SU-DHL-6 (cell line): ENCODE results near the gene OSBPL9.

ENCODE experiments used
- H2AFZ ChIP-seq: fragments of 200-600 bp; sonication (generic); 2 replicates; pipeline ENCODE4 v1.6.1; 2014; ENCODE audit warnings: low read depth, mild to moderate bottlenecking, moderate library complexity, mixed read lengths, antibody characterized with exemption, low read length; ENCODE audit not compliant: severe bottlenecking
- H3F3A ChIP-seq: fragments of 200-600 bp; shearing (Covaris generic); 2 replicates; pipeline ENCODE4 v1.6.0; 2016; ENCODE audit warnings: antibody characterized with exemption, mild to moderate bottlenecking; ENCODE audit not compliant: insufficient read depth
- H3K27ac ChIP-seq: fragments of 200-600 bp; sonication (generic); 2 replicates; pipeline ENCODE4 v1.5.1; 2016; ENCODE audit warnings: low read depth, mild to moderate bottlenecking, low read length, moderate library complexity, mixed read lengths
- H3K27me3 ChIP-seq: fragments of 200-600 bp; sonication (generic), shearing (Covaris generic); 2 replicates; pipeline ENCODE4 v1.6.0; 2014; ENCODE audit warnings: mild to moderate bottlenecking, low read length
- H3K36me3 ChIP-seq: fragments of 200-600 bp; sonication (generic); 2 replicates; pipeline ENCODE4 v1.6.1; 2014; ENCODE audit warnings: mild to moderate bottlenecking, low read length, mixed read lengths
- H3K4me2 ChIP-seq: fragments of 300-600, 200-600 bp; shearing (Covaris generic), sonication (generic); 2 replicates; pipeline ENCODE4 v1.6.0; 2014; ENCODE audit warnings: low read length, low read depth, mild to moderate bottlenecking; ENCODE audit not compliant: poor library complexity, severe bottlenecking
- H3K4me3 ChIP-seq: fragments of 200-600 bp; sonication (generic); 2 replicates; pipeline ENCODE4 v1.5.1; 2014; ENCODE audit warnings: antibody characterized with exemption, low read length, mild to moderate bottlenecking, mixed read lengths; ENCODE audit not compliant: insufficient read depth, poor library complexity, severe bottlenecking
- H3K79me2 ChIP-seq: fragments of 200-600 bp; sonication (generic); 2 replicates; pipeline ENCODE4 v1.6.1; 2014; ENCODE audit warnings: mild to moderate bottlenecking, low read length, moderate library complexity; ENCODE audit not compliant: insufficient read depth
- H3K9ac ChIP-seq: fragments of 200-600 bp; sonication (generic); 2 replicates; pipeline ENCODE4 v1.7.0; 2014; ENCODE audit warnings: mild to moderate bottlenecking, low read length
- H3K9me2 ChIP-seq: fragments of 200-600 bp; sonication (generic); replicated peaks from 2 replicates; pipeline ENCODE4 v1.6.1; 2014; ENCODE audit warnings: low read length; ENCODE audit not compliant: insufficient read depth
- H3K9me3 ChIP-seq: fragments of 200-600 bp; sonication (generic); 2 replicates; pipeline ENCODE4 v1.6.1; 2014; ENCODE audit warnings: low read length, mixed read lengths; ENCODE audit not compliant: insufficient read depth
- H4K20me1 ChIP-seq: fragments of 200-600 bp; sonication (generic); 2 replicates; pipeline ENCODE4 v1.6.1; 2014; ENCODE audit warnings: low read depth, mild to moderate bottlenecking, antibody characterized with exemption, low read length, moderate library complexity, mixed read lengths
- EZH2phosphoT487 ChIP-seq: fragments of 200-600 bp; sonication (generic), shearing (Covaris generic); conservative IDR thresholded peaks from 2 replicates; pipeline ENCODE4 v1.6.1; 2018; ENCODE audit warnings: mild to moderate bottlenecking, antibody characterized with exemption, low read length, moderate library complexity, mixed read lengths
- TF ChIP-seq, protein P1 (sequence below): fragments of 200-600 bp; sonication (generic); IDR thresholded peaks from one replicate; pipeline ENCODE4 v1.5.1; 2017; ENCODE audit warnings: antibody characterized with exemption, mild to moderate bottlenecking, low read length, moderate library complexity; ENCODE audit not compliant: insufficient read depth, poor library complexity, severe bottlenecking

The OSBPL9 gene

DNA sequence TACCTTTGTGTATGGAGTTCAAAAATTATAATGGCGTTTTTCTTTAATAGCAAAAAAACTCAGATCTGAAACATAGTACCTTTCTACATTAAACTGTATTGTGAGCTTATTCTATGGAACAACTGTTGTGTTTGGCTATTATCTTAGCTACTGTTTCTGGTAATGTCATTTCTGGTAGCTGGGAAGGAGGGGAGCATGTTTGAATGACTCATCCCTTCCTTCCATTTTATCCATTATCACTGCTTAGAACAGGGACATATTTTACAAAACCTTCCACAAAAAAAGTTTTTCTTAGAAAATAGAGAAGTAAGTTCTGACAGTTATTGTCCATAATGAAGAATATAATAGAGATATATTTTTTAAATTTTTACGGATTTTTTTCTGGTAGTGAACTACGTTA lies 133.3 kb downstream of the OSBPL9 start:
- Histone ChIP-seq H2AFZ (no peak overlapping the region), H3K36me3 (peaks cover 7% of the 10 kb centered on the region; the same call in 1 of the 2 replicates), H3K4me3 (no peak overlapping the region), H4K20me1 (no peaks in the 10 kb centered on the region), H3K27me3 (no peaks in the 10 kb centered on the region), H3K9me3 (no peaks in the 10 kb centered on the region), H3K79me2 (no peaks in the 10 kb centered on the region), H3F3A (no peaks in the 10 kb centered on the region), H3K9ac (no peak overlapping the region), H3K4me2 (no peak overlapping the region), H3K27ac (no peak overlapping the region), H3K9me2 (no peaks in the 10 kb centered on the region)
- TF ChIP-seq, protein P1, sequence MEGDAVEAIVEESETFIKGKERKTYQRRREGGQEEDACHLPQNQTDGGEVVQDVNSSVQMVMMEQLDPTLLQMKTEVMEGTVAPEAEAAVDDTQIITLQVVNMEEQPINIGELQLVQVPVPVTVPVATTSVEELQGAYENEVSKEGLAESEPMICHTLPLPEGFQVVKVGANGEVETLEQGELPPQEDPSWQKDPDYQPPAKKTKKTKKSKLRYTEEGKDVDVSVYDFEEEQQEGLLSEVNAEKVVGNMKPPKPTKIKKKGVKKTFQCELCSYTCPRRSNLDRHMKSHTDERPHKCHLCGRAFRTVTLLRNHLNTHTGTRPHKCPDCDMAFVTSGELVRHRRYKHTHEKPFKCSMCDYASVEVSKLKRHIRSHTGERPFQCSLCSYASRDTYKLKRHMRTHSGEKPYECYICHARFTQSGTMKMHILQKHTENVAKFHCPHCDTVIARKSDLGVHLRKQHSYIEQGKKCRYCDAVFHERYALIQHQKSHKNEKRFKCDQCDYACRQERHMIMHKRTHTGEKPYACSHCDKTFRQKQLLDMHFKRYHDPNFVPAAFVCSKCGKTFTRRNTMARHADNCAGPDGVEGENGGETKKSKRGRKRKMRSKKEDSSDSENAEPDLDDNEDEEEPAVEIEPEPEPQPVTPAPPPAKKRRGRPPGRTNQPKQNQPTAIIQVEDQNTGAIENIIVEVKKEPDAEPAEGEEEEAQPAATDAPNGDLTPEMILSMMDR: no peak
- TF ChIP-seq EZH2phosphoT487: no peak

DNA sequence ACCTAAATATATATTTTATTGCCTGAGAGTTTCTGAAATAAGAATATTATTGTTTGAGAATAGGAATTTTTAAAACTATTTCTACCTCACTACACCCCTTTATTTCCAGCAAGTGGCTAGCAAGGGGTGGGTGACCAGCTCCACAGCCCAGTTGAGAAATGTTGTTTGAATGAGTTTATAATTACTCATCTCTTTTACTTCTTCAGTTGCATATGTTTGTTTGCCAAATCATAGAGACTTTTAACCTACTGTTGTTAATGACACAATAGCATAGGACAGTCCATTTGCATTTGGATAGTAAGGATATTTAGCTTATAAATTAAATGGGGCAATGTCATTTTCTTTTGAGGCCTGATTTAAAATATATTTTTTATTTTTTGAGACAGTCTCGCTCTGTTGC lies 133.8 kb downstream of the OSBPL9 start:
- no peaks in the 10 kb centered on the region for H3K9me2 ChIP-seq
- no peaks in the 10 kb centered on the region for H3K9me3 ChIP-seq
- H3K27ac ChIP-seq: no peak overlapping the region
- H3K79me2 ChIP-seq: no peaks in the 10 kb centered on the region
- H3K36me3 ChIP-seq: peaks cover 8% of the 10 kb centered on the region; the same call in 1 of the 2 replicates
- no peak overlapping the region for H2AFZ ChIP-seq
- TF ChIP-seq, protein P1: no peak
- TF ChIP-seq EZH2phosphoT487: no peak
- no peaks in the 10 kb centered on the region for H4K20me1 ChIP-seq
- H3K27me3 ChIP-seq: no peaks in the 10 kb centered on the region
- no peak overlapping the region for H3K4me3 ChIP-seq
- H3K9ac ChIP-seq: no peak overlapping the region
- H3K4me2 ChIP-seq: no peak overlapping the region
- no peaks in the 10 kb centered on the region for H3F3A ChIP-seq

DNA sequence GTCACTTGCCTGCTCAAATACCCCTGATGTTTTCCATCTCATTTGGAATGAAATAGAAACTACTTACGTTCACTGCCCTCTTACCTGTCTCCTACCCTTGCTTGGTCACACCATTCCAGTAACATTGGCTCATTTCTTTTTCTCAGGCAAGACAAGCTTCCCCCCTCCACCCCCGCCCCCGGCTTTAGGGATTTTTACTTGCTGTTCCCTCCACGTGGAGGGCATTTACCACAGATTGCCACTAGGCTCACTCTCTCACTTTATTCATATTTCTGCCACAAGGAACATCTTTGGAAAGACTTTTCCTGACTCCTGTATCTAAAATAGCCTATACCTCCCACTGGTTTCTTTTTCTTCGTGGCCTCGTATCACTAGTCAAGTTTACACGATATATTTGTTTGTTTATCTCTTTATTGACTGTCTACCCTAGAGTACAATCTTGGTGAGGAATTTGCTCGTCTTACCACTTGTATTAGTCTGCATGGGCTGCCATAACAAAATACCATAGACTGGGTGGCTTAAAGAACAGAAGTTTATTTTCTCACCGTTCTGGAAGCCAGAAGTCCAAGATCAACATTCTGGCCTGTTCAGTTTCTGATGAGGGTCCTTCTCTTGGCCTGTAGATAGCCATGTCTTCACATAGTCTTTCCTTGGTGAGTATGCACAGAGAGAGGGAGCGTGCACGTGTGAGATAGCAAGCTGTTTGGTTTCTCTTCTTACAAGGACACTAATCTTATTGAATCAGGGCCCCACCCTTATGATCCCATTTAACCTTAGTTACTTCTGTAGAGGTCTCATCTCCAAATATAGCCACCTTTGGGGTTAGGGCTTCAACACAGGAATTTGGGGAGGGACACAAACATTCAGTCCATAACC lies 135.4 kb downstream of the OSBPL9 start:
- H3F3A ChIP-seq: no peaks in the 10 kb centered on the region
- H3K4me2 ChIP-seq: no peak overlapping the region
- no peak overlapping the region for H3K9ac ChIP-seq
- H2AFZ ChIP-seq: no peak overlapping the region
- TF ChIP-seq EZH2phosphoT487: no peak
- TF ChIP-seq, protein P1: no peak
- H3K79me2 ChIP-seq: no peaks in the 10 kb centered on the region
- H3K27ac ChIP-seq: no peak overlapping the region
- H3K4me3 ChIP-seq: no peak overlapping the region
- H3K9me3 ChIP-seq: no peaks in the 10 kb centered on the region
- peaks cover 11% of the 10 kb centered on the region; the same call in 1 of the 2 replicates for H3K36me3 ChIP-seq
- no peaks in the 10 kb centered on the region for H3K9me2 ChIP-seq
- no peaks in the 10 kb centered on the region for H3K27me3 ChIP-seq
- no peaks in the 10 kb centered on the region for H4K20me1 ChIP-seq
